UCSD-AML1 (cell line): ENCODE results near the gene PLEKHA3.

Experiments
- DNase-seq: peaks from one replicate; lab custom pipeline; 2025; ENCODE audit not compliant: unreplicated experiment; lab: John Stamatoyannopoulos, UW

The PLEKHA3 gene

DNA sequence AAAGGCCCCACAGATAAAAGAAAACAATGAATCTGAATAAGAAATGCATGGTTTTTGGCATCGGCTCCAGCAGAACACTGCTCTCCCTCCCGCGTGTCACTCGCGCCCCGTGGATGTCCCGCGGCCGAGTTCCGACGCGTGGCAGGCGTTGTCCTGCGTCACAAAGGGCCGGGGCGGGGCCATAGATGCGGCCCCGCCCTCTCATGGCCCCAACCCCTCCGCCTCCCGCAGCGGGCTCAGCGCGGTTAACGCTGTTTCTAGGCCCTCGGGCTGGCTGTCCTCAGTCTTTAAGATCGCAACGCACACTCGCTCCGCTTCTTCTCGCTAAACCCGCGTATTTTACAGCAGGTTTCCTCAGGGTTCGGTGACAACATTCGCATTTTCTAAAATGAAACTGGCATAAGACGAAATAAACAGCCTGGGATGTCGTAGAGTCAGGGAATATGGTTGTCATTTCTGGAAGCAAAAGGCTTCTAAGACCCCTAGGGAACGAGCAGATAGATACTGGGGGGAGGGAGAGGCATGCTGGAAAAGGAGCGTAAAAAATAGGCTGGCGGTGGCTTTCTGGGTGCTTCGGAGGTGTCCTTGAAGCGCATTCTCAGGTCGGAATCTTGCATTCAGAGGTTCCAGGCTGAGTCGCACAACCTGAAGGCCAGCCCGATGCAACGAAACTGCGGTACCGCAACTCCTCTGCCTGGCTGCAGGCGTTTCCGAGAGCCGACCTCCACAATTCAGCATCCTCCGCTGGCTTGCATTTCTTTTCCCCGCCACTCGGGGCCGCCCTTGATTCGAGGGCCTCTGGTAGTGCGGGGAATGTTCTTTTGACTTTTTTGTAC lies 1.6 kb upstream of the PLEKHA3 start, which contains the start of gene FKBP7:
FKBP7 (minus strand) TSS at position 162 of the 836 bp plus-strand sequence; CDS start at position 61, 101 bp downstream.
- peak; percentile 88 for DNase-seq

- no peak for DNase-seq
Measured at GRCh38 chr2:178479275-178479616, 1.0 kb upstream of the PLEKHA3 start.

DNA sequence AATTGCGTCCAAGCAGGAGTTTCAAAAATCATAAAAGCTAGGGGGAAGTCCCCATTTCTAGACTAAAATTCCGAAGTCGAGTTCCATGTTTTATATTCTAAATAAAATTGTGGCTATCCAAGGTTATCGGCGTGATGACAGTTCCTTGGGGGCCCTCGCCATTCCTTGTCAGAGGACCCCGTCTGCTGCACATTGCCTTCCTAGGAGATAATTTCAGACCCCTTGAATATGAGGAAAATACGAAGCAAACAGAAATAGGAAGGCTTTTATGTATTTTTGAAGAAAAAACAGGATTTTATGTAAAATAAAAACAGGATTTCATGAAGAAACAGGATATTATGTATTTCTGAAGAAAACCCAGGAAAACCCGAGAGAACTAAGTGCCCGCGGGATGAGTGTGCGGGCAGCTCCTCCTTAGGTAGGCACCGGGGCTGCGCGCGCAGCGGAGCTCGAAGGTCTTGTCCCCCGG lies 465 bp upstream of the PLEKHA3 start:
- no peak for DNase-seq

GRCh38 chr2:178482437-178482836 lies 2.2 kb downstream of the PLEKHA3 start:
- DNase-seq = no peak

DNA sequence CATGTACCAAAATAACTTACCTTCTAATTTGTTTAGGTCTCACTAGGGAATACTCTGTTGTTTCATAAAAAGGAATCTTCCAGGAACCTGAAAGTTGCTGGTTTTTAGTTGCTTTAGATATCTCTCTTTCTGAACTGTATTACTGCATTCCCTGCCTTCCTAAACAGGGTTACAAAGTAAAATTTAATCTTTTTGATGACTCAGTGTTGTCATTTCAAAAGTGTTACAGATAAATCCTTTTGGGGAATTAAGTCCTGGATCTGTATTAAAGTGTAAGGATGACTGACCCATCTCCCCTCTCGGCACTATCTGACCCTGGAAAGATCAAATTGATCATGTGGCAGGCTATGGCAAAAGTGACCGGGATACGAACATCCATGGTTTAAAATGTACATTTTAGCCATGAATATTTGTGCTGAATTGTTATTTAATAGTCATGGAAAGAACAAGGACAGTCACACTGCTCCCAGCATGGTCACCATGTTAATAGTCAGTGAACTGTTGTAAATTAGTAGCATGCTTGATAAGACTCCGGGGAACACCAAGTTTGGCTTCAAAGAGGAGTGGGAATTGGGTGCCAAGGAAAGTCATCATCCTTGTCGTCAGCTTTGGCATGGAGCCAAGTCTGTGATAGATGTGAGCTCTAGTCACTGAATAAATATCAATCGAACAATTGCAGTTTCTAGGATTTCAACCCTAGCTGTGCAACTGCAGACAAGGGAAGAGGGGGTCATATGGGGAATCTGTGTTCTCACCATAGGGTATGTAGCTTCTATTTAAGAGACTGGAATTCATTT lies 4.2 kb downstream of the PLEKHA3 start:
- no peak for DNase-seq

- DNase-seq = no peak
Measured at GRCh38 chr2:178485356-178485755, 5.1 kb downstream of the PLEKHA3 start.

- no peak for DNase-seq
Measured at GRCh38 chr2:178491612-178492011, 11.4 kb downstream of the PLEKHA3 start.

DNA sequence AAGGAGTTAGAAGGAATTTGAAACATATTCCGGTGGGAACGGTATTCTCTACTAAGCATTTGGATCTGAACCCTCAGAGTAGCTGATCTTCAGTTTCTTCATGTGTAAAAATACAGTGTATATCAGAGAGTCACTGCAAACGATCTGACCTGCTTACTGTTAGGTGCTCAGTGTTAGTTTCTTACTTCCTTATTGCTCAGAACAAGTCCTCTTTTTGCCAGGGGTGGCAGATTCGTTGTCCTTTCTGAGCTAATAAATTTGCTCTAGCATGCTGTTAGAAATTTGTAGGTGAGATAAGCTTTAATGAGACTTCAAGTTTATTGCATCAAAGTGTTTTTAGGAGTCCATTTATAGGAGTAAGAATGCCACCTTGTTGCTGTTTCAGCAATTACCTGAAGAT lies 15.8 kb downstream of the PLEKHA3 start:
- DNase-seq = no peak

DNA sequence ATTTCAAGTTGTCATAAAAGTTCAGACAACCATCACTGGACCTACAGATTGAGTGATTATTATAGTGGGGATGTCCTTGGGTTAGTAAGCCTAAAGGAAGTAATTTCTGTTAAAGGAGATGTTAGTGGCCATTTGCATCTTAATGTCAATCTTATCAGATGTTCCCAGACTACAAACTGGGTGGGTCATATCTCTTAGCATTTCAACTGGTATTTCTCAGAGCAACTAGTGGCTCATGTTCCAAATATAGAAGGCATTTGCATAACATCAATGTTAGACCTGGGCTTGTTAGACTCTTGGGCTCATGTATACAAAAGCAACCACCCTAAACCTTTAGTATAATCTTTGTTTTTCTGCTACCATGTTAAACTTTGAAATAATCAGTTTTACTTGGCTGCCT lies 17.9 kb downstream of the PLEKHA3 start:
- DNase-seq = no peak

DNA sequence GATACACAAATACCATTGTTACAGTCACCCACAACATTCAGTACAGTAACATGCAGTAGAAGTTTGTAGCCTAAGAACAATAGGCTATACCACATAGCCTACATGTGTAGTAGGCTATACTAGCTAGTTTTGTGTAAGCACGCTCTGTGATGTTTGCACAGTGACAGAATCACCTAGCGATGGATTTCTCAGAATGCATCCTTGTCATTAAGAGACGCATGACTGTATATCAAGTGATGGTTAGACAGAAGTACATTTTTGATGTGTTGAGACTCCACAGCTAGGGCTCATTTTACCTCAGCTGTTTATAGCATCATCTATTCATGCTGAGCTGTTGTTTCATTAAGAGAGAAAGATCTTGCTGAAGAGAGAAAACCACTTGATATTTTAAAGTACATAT lies 19.4 kb downstream of the PLEKHA3 start:
- no peak for DNase-seq

DNA sequence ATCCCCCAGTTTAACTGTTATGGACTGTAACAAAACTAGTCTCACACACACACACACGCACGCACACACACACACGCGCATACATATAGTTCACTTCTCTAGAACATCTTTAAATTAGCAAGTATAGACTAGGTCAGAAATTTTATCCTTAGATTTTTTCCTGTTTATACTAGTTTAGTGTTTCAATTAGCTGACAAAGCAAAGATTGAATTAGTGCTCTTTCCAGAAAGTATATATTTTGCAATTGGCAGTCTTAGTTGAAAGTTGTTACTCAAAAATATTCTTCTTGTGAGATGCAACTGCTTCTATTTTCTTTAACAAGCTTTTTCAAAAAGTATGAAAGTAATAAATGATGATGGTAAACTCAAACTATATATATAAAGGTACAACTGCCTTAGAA lies 22.5 kb downstream of the PLEKHA3 start:
- no peak for DNase-seq

DNA sequence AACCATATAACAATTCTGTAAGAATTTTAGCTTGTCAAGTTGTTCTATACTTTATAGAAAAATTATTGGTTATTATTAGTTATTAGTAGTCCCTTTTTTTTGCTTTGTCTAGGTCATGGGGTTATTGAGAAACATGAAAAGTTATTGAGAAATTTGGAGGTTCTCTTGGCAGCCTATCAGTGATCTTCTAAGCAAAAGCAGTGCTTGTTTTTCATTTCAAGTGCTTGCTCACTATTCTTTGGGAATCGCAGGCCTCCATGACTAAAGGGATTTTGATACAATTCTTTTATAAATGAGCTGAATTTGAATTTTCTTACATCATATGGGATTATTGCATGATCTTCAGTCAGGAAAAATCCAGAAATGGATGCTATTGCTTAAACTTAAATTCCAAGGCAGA lies 25.8 kb downstream of the PLEKHA3 start:
- DNase-seq = no peak

- no peak for DNase-seq
Measured at GRCh38 chr2:178506524-178506923, 26.3 kb downstream of the PLEKHA3 start.

DNA sequence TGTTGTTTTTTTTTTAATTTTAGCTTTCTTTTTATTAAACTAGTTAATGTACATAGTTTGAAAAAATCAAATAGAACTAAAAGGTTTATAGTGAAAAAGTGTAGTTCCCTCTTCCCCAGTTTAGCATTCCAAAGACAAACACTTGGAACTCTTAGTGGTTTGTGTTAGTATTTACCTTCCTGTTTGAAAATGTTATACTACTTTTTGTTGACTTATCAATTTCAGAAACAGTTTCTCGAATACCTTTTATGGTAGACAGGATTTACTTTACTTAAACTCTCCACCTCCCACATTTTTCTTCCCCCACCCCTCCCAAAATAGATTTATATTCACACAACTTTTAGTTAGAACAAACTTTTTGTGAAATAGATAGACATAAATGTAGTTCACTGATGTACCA lies 26.7 kb downstream of the PLEKHA3 start:
- DNase-seq = no peak

- DNase-seq = no peak
Measured at GRCh38 chr2:178508646-178509045, 28.4 kb downstream of the PLEKHA3 start.

DNA sequence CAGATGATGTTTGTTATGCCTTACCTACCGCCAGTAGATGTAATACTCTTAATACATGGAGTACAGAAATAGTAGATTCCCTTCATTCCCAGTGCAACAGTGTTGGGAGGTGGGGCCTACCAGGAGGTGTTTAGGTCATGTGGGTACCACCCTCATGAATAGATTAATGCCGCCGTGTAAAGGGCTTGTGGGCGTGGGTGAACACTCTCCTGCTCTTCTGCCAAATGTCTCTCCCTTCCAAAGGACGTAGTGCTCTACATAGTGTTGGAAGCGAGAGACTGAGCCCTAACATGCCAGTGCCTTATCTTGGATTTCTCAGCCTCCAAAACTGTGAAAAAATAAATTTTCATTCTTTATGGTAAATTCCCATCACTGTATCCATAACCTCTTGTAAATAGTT lies 30.1 kb downstream of the PLEKHA3 start:
- DNase-seq = no peak

- DNase-seq = no peak
Measured at GRCh38 chr2:178512484-178512883, 32.2 kb downstream of the PLEKHA3 start.

DNA sequence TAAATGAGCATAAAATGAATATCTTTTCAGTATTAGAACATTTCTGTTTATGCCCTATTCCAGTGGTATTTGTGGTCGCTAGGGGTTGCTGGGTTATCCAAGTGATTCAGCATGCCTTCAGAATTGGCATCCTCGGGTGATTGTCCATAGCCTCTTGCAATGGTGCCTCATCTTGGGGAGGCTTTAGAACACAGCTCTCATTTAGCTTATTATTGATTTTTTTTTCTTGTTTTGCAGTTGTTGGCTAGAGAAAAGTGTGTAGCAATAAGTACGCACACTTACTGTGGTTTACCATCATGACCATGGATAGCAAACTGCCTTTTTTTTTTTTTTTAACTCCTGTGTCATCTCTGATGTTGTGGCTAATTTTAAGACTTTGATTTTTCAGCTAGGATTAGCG lies 33.6 kb downstream of the PLEKHA3 start:
- no peak for DNase-seq

- DNase-seq = no peak
Measured at GRCh38 chr2:178514664-178515063, 34.4 kb downstream of the PLEKHA3 start.

DNA sequence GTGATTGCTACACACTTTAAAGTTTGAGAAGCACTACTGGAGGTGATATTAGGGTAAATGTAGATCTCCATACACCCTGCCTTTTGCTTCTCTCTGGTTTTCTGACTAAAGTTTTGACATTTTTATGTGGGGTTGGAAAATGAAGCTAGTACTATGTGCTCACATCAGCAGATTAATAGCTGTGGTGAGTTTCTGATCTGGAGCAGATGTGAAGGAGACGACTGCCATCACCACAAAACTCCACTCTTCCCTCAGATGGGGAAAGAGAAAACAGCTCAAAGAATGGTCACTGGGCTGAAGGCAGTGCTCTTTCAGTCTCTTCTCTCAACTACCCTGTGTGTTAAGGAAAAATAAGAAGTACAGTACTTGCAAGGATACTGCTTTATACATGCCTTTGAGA lies 37.2 kb downstream of the PLEKHA3 start:
- DNase-seq = no peak

DNA sequence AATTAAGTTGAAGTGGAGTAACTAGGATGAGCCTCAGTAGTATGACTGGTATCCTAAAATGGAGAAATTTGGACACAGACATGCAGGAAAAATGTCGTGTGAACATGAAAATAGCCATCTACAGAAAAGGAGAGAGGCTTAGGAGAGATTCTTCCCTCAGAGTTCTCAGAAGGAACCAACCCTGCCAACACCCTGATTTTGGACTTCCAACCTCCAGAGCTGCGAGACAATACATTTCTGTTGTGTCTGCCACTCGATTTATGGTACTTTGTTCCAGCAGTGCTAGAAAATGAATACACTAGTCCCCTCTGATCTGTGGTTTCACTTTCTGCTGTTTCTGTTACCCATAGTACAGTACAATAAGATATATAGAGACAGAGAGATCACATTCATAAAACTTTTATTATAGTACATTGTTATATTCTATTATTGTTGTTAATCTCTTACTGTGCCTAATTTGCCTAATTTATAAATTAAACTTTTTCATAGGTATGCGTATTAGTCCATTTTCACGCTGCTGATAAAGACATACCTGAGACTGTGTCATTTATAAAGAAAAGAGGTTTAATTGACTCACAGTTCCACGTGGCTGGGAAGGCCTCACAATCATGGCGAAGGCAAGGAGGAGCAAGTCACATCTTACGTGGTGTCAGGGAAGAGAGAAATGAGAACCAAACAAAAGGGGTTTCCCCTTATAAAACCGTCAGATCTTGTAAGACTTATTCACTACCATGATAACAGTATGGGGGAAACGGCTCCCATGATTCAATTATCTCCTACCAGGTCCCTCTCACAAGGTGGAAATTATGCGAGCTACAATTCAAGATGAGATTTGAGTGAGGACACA lies 41.3 kb downstream of the PLEKHA3 start:
- DNase-seq = no peak
